T-helper 1 cell (primary cell): ENCODE results near the gene PCDHGC4.
A peak's percentile ranks its signal among the peaks of the same experiment; 100 is the strongest.

Experiments used
- DNase-seq, 5 donors: peaks; one replicate each; pipeline ENCODE4 v3.0.0-alpha.2; 2012 to 2020

The PCDHGC4 gene

GRCh38 chr5:141490771-141491170 is 5.9 kb downstream of the PCDHGC4 start:
- DNase-seq: no peak

- DNase-seq: no peak
These were observed 6.7 kb downstream of the PCDHGC4 start for GRCh38 chr5:141491323-141492167.

DNA sequence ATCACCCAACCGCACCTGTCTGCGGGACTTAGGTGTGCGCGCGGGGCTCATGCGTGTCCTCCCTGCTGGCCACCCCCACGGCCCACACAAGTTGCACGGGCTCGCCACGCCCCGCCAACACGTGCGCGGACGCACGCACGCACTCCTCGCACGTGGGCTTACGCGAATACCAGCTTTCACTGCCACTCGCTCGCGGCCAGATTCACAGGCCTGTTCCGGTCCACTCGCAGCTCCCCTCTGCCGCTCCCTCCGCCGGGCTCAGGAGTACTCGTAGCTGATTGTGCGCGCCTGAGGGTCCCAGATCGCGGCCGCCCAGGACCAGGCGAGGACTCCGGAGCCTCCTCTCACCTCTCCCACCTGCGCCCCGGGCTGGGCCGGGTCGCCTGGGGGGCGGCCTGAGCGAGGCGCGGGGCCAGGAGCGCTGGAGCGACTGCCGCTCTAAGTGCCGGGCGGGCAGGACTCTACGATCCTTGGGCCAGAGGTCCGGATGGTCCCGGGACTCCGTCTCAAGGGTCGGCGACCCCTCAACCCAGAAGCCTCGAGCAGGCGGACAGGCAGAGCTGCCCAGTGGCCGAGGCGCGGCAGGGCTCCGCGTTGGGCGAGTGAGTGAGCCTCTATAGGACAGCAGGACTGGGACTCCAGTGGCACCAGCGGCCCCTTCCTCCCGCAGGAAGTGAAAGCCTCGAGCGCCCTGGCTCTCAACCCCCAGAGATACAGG is 7.5 kb downstream of the PCDHGC4 start:
- DNase-seq: no peak

DNA sequence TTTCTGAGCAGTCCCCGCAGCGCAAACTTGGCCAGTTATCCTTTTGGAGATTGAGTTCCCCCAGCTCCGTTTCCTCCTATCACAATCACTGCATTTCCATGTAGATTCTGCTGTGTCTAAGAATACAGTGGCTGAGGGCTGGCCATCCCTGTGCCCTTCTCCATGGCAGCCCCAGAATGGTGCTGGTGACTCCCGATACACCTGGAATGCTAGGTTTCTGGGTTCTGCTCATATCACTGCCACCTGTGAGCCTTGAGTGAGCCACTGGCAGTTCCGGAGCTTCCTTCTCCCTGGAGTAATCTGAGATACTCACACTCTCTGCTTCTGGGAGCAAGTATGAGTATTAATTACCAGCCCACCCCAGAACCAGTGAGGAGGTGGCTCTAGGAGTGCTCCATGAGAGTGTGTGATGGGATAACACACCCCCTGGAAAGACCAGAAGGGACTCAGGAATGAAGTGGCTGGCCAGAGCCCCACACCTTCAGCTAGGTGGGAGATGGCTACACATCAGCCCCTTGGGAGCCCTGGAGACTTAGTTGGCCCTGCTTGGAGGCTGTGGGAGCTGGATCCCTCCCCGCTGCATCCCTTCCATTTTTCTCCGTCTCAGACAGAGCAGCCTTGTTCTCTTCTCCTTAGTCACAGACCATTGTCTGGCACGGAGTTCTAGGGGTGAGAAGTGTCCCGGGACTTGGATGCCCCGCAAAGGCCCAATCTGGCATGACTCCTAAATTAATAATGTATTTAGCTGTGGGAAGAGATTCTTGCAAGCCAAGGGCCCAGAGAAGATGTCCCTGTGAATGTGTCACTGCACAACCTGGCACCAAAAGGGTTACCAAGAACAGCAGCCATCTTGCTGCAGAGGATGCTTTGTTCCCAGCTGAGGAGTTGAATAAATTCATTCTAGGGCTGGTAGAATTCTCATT is 8.9 kb downstream of the PCDHGC4 start:
- DNase-seq: no peak

GRCh38 chr5:141494761-141495452 is 10.1 kb downstream of the PCDHGC4 start:
- DNase-seq: no peak

DNA sequence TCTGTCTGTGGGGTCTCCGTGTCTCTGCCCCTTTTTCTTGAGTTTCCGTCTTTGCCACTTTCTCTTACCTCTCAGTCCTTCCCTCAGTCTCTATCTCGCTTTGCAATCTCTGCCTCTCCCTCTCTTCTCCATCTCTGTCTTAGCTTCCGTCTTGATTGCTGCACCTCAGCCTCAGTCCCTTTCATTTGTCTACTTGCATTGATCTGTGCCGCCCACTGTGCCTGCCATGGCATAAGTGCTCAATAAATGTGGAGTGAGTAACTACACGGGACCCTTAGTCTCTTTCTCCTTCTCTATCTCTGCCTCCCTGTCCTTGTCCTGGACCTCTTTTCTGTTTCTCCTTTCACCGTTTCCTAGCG is 10.6 kb downstream of the PCDHGC4 start:
- no peak for DNase-seq

GRCh38 chr5:141496038-141496437 is 11.2 kb downstream of the PCDHGC4 start:
- no peak for DNase-seq

GRCh38 chr5:141501761-141502160 is 16.9 kb downstream of the PCDHGC4 start:
- no peak for DNase-seq

GRCh38 chr5:141503681-141504080 is 18.9 kb downstream of the PCDHGC4 start:
- no peak for DNase-seq

GRCh38 chr5:141504216-141504615 is 19.4 kb downstream of the PCDHGC4 start:
- no peak for DNase-seq

- no peak for DNase-seq
These were observed 21.7 kb downstream of the PCDHGC4 start for GRCh38 chr5:141506381-141507155.

DNA sequence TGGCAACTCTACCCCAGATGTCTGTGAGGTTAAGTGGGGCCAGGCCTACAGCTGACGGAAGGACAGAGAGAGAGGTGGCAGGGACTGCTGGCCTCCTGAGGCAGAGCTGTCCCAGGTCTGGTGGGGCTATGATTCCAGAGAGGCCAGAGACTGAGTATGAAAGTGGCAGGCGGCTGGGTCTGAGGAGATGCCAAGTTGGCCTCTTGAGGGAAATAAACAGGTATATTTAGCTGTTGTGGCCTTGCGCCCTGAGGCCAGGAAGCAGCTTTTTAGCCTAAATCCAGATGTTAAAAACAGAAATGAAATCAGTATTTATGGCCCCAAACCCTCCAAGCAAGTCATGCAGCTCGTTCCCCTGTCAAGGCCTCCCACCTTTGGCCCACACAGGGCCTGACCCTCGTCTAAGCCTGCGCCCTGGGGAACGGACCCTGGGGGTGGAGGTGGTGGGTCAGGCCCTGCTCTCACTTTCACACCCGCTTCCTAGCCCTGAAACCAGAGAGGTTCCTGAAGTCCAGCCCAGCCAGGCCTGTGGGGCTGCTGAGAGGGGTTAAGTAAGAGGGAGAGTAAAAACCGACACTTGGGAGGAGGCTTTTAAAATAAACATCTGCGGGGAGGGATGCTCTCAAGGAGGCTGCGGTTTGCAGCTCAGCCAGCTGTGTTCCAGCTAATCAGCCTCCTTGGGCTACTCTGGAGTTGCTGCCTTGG is 22.7 kb downstream of the PCDHGC4 start:
- DNase-seq: no peak

- no peak for DNase-seq
These were observed 23.6 kb downstream of the PCDHGC4 start for GRCh38 chr5:141508440-141508797.

GRCh38 chr5:141508798-141509611 is 24.2 kb downstream of the PCDHGC4 start:
- no peak for DNase-seq

DNA sequence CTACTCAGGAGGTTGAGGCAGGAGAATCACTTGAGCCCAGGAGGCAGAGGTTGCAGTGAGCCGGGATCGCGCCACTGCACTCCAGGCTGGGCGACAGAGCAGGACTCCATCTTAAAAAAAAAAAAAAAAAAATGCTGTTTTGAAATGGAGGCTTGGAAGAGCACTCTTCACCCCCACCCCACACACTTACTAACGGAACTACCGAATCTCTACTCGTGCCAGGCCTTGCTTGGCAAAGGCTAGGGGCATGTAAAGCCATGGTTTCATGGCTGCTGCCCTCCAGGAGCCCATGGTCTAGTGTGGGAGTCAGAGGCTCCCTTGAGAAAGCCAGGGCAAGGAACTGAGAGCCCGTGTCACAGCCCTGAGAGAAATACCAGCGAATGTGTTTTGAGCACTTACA is 25.3 kb downstream of the PCDHGC4 start:
- DNase-seq: no peak

DNA sequence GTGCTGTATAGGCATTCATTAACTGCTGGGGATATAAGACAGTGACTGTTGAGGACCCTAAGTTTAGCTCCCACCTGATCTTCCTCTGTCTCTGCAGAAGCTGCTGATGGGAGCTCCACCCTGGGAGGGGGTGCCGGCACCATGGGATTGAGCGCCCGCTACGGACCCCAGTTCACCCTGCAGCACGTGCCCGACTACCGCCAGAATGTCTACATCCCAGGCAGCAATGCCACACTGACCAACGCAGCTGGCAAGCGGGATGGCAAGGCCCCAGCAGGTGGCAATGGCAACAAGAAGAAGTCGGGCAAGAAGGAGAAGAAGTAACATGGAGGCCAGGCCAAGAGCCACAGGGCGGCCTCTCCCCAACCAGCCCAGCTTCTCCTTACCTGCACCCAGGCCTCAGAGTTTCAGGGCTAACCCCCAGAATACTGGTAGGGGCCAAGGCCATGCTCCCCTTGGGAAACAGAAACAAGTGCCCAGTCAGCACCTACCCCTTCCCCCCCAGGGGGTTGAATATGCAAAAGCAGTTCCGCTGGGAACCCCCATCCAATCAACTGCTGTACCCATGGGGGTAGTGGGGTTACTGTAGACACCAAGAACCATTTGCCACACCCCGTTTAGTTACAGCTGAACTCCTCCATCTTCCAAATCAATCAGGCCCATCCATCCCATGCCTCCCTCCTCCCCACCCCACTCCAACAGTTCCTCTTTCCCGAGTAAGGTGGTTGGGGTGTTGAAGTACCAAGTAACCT is 26.2 kb downstream of the PCDHGC4 start:
- DNase-seq: no peak

GRCh38 chr5:141511771-141512325 is 27.0 kb downstream of the PCDHGC4 start:
- DNase-seq: no peak

DNA sequence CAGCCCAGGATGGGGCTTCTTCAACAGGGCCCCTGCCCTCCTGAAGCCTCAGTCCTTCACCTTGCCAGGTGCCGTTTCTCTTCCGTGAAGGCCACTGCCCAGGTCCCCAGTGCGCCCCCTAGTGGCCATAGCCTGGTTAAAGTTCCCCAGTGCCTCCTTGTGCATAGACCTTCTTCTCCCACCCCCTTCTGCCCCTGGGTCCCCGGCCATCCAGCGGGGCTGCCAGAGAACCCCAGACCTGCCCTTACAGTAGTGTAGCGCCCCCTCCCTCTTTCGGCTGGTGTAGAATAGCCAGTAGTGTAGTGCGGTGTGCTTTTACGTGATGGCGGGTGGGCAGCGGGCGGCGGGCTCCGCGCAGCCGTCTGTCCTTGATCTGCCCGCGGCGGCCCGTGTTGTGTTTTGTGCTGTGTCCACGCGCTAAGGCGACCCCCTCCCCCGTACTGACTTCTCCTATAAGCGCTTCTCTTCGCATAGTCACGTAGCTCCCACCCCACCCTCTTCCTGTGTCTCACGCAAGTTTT is 27.6 kb downstream of the PCDHGC4 start:
- DNase-seq: peak; percentile 66 to 85 (median 76)
